ENCODE data around the gene ZMIZ1. TPM values are rescaled to one million over a fixed set of nuclear protein-coding genes. Genes with fewer than 3 reads are reported as not detected.

The ZMIZ1 gene
- total RNA-seq, 2 donors from 2014 or later: 27.2 to 42.2 TPM

DNA sequence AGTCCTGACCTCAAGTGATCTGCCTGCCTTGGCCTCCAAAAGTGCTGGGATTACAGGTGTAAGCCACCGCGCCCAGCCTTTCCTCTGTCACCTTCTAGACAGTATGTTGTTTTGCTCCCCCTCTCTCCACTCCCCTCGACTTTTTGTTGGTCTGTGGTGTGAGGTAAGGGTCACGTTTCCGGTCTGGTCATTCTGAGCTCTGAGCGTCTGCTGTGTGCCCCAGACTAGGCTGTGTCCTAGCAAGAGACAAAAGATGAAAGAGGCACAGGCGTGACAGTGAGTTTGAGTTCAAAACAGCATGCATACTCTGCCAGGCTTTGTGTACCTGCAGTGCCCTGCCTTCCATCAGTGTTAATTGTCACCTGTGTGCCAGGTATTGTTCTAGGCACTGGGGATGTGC lies 191.1 kb downstream of the ZMIZ1 start:
- TF ChIP-seq, protein P1, sequence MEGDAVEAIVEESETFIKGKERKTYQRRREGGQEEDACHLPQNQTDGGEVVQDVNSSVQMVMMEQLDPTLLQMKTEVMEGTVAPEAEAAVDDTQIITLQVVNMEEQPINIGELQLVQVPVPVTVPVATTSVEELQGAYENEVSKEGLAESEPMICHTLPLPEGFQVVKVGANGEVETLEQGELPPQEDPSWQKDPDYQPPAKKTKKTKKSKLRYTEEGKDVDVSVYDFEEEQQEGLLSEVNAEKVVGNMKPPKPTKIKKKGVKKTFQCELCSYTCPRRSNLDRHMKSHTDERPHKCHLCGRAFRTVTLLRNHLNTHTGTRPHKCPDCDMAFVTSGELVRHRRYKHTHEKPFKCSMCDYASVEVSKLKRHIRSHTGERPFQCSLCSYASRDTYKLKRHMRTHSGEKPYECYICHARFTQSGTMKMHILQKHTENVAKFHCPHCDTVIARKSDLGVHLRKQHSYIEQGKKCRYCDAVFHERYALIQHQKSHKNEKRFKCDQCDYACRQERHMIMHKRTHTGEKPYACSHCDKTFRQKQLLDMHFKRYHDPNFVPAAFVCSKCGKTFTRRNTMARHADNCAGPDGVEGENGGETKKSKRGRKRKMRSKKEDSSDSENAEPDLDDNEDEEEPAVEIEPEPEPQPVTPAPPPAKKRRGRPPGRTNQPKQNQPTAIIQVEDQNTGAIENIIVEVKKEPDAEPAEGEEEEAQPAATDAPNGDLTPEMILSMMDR (IDR thresholded peaks at IDR 0.05): no peak
- TF ChIP-seq POLR2A (IDR thresholded peaks at IDR 0.05): no peak
- Histone ChIP-seq H3K4me3 (no peak overlapping the region), H3K9me3 (no peaks in the 10 kb centered on the region), H3K27ac (peak overlapping the region in 2 of 4 donors; percentile 54 to 70), H3K27me3 (no peaks in the 10 kb centered on the region), H3K36me3 (replicated peaks in 1 of 2; ENCODE audit: insufficient read depth in 1 of 2, low read depth in 2 of 2) (no peaks in the 10 kb centered on the region), H3K4me1 (peaks cover 37% of the 10 kb centered on the region)
- DNase-seq (no peak), ATAC-seq (no peak)
- WGBS, 2 donors: 75 to 77% methylated on average over 7 of the region's 7 CpGs
- intact Hi-C loops (cut with DNase I): no loop called here

DNA sequence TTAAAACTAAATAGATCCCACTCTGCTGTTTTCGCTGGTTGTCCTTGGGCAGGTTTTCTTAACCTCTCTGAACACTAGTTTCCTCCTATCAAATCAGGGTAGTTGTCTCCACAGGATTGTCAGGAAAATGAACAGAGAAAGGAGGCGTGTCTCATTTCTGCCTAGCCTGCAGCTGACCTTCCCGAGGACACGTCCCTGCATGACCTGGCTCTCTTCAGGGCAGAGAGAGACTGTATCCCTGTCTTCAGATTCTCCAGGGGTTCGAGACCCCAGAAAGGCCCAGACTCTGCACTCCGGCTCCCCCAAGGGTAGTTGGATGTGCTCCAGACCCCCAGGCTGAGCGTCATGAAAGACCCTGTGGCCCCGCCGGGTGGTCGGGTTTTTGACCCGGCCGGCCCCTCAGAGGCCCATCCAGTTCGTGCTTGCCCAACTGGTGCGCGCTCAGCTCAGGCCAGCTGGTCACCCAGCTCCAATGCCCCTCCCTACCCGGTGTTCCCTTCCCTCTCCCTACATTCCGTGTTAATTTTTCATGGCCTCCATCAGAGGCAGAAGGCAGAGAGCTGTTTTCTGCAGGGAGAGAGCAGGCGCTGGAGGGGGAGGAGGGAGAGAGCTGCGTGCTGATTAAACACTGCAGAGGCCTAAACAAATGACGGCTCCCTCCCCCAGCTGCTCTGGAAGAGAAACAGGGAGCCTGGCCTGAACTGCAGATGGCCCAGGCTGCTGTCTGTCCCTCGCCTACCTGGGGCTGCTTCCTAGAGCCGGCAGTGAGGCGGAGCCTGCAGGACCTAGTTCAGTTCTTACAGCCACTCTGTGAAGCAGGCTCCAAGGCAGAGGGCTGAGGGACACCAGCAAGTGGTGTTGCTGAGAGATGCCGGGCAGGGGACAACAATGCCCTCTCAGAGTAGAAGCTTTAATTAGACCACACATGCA lies 192.3 kb downstream of the ZMIZ1 start:
- TF ChIP-seq, protein P1 (IDR thresholded peaks at IDR 0.05): no peak
- no peak for TF ChIP-seq POLR2A (IDR thresholded peaks at IDR 0.05)
- H3K4me1 ChIP-seq: peaks cover 47% of the 10 kb centered on the region
- ATAC-seq (peak; percentile 53), DNase-seq (peak; percentile 32 to 73 (median 58))
- H3K27me3 ChIP-seq: no peaks in the 10 kb centered on the region
- H3K27ac ChIP-seq: peak overlapping the region in 3 of 4 donors; percentile 35 to 70 (median 54)
- WGBS, 2 donors: 43 to 47% methylated on average over 24 of the region's 24 CpGs
- no peaks in the 10 kb centered on the region for H3K9me3 ChIP-seq
- no peak overlapping the region for H3K4me3 ChIP-seq
- no peaks in the 10 kb centered on the region for H3K36me3 ChIP-seq (replicated peaks in 1 of 2; ENCODE audit: insufficient read depth in 1 of 2, low read depth in 2 of 2)
- intact Hi-C loops (cut with DNase I): no loop called here

DNA sequence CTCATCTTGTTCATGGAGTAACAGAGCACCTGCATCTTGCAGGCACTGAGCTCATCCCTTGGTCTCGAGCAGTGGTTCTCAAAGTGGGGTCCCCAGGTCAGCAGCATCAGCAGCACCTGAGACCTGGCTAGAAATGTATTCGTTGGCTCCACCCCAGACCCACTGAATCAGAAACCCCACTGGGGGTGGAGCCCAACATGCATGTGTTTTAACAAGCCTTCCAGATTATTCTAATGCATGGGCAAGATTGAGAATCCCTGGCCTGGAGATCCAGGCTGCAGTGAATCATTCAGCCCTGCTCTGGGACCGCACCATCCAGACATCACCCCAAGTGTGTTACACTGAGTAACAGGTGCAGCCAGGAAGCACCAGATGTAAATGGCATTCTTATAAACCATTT lies 193.4 kb downstream of the ZMIZ1 start:
- ATAC-seq (no peak), DNase-seq (no peak)
- Histone ChIP-seq H3K9me3 (no peaks in the 10 kb centered on the region), H3K27me3 (no peaks in the 10 kb centered on the region), H3K27ac (peak overlapping the region in 1 of 4 donors; percentile 70), H3K4me1 (peaks cover 57% of the 10 kb centered on the region), H3K4me3 (no peak overlapping the region), H3K36me3 (replicated peaks in 1 of 2; ENCODE audit: insufficient read depth in 1 of 2, low read depth in 2 of 2) (no peaks in the 10 kb centered on the region)
- intact Hi-C loops (cut with DNase I): no loop called here
- WGBS, 2 donors: 88 to 94% methylated on average over 3 of the region's 3 CpGs
- no peak for TF ChIP-seq POLR2A (IDR thresholded peaks at IDR 0.05)
- TF ChIP-seq, protein P1 (IDR thresholded peaks at IDR 0.05): no peak

DNA sequence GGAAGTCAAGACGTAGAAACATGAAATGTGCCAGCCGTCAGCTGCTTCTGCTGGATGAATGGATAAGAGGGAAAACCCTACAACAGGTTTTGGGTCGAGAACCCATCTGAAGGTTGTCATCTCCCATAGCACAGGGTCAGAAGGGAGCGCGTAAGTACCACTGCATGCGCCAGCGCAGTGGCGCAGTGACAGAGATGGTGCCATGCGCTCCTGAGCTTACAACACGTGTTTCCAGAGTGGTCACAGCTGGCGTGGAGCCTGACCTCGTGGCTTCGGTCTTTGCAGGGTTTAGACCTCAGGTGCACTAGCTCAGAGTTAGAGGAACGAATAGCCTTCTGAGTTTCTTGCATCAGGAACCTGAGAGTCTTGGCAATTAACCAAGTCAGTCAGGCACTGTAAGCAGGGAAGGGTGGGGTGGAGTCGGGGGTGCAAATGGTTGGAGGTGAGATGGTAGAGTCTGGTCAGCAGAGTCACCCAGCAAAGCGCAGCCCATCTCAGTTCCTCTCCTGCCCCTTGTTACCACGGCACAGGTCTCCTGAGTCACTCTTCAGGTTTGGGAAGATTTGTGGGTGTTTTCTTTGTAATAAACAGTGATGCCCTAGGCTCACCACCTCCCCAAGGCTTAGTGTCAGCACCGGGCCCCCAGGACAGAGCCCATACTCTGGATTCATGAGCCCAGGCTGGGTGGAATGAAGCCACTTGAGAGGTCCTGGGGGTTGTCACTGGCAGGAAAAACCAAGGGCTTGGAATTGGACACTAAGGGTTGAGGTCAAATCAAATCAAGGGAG lies 194.4 kb downstream of the ZMIZ1 start:
- no peaks in the 10 kb centered on the region for H3K27me3 ChIP-seq
- intact Hi-C loops (cut with DNase I): no loop called here
- TF ChIP-seq, protein P1 (IDR thresholded peaks at IDR 0.05): no peak
- TF ChIP-seq POLR2A (IDR thresholded peaks at IDR 0.05): no peak
- 88 to 90% methylated on average over 9 to 18 of the region's 18 CpGs for WGBS, 2 donors
- peaks cover 58% of the 10 kb centered on the region for H3K4me1 ChIP-seq
- no peak overlapping the region for H3K4me3 ChIP-seq
- no peaks in the 10 kb centered on the region for H3K9me3 ChIP-seq
- DNase-seq: no peak
- H3K36me3 ChIP-seq (replicated peaks in 1 of 2; ENCODE audit: insufficient read depth in 1 of 2, low read depth in 2 of 2): no peaks in the 10 kb centered on the region
- no peak overlapping the region for H3K27ac ChIP-seq
- ATAC-seq: no peak

All from body of pancreas (tissue), 4 donors.